ENCODE data around the gene ANP32B.
"Not testable (repeated sequence)": the region's sequence is repeated elsewhere in the genome, so short reads cannot be mapped to it uniquely, and the experiment has no call there.

ANP32B gene

GRCh38 chr9:97969014-97969413 is 14.1 kb upstream of the ANP32B start:
- Histone ChIP-seq H3K36me3 (ENCODE audit: insufficient read depth) (no peaks in the 10 kb centered on the region), H3K4me1 (ENCODE audit: low read depth, poor library complexity, severe bottlenecking) (no peaks in the 10 kb centered on the region), H4K20me1 (ENCODE audit: insufficient read depth) (no peaks in the 10 kb centered on the region), H3K79me2 (ENCODE audit: insufficient read depth, low read depth) (no peaks in the 10 kb centered on the region), H3K4me2 (no peak overlapping the region), H3K9ac (no peak overlapping the region), H3K27ac (no peak overlapping the region), H3K27me3 (ENCODE audit: insufficient read depth, low read depth) (no peaks in the 10 kb centered on the region), H2AFZ (ENCODE audit: low read depth) (no peak overlapping the region), H3K4me3 (IDR thresholded peaks at IDR 0.05; ENCODE audit: insufficient read depth, low read depth, low read length) (no peak overlapping the region)
- TF ChIP-seq, protein P1, sequence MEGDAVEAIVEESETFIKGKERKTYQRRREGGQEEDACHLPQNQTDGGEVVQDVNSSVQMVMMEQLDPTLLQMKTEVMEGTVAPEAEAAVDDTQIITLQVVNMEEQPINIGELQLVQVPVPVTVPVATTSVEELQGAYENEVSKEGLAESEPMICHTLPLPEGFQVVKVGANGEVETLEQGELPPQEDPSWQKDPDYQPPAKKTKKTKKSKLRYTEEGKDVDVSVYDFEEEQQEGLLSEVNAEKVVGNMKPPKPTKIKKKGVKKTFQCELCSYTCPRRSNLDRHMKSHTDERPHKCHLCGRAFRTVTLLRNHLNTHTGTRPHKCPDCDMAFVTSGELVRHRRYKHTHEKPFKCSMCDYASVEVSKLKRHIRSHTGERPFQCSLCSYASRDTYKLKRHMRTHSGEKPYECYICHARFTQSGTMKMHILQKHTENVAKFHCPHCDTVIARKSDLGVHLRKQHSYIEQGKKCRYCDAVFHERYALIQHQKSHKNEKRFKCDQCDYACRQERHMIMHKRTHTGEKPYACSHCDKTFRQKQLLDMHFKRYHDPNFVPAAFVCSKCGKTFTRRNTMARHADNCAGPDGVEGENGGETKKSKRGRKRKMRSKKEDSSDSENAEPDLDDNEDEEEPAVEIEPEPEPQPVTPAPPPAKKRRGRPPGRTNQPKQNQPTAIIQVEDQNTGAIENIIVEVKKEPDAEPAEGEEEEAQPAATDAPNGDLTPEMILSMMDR (conservative IDR thresholded peaks at IDR 0.05; ENCODE audit: low read depth, low read length): no peak

DNA sequence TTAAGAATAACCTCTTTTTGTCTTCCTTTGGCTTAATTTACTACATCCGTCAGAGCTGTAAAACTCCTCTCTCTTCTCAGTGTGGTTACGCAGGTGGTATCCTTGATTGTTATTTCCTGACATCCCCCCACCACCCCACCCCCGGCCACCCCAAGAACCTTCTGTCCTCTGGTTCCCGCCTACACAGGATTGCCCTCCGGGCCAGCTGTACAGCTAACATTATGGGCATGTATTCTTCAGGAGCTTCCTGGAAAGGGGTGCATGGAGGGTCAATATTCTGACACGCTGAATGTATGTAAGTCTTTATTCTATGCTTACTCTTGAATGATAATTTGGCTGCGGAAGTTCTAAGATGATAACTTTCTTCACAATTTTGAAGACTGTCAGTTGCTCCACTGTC is 13.0 kb upstream of the ANP32B start:
- Histone ChIP-seq H3K79me2 (ENCODE audit: insufficient read depth, low read depth) (no peaks in the 10 kb centered on the region), H3K27me3 (ENCODE audit: insufficient read depth, low read depth) (no peaks in the 10 kb centered on the region), H3K9ac (no peak overlapping the region), H4K20me1 (ENCODE audit: insufficient read depth) (no peaks in the 10 kb centered on the region), H2AFZ (ENCODE audit: low read depth) (no peak overlapping the region), H3K4me2 (no peak overlapping the region), H3K36me3 (ENCODE audit: insufficient read depth) (no peaks in the 10 kb centered on the region), H3K4me1 (ENCODE audit: low read depth, poor library complexity, severe bottlenecking) (no peaks in the 10 kb centered on the region), H3K4me3 (IDR thresholded peaks at IDR 0.05; ENCODE audit: insufficient read depth, low read depth, low read length) (no peak overlapping the region), H3K27ac (no peak overlapping the region)
- TF ChIP-seq, protein P1 (conservative IDR thresholded peaks at IDR 0.05; ENCODE audit: low read depth, low read length): no peak

- Histone ChIP-seq H3K27me3 (ENCODE audit: insufficient read depth, low read depth) (no peaks in the 10 kb centered on the region), H2AFZ (ENCODE audit: low read depth) (no peak overlapping the region), H3K9ac (no peak overlapping the region), H3K79me2 (ENCODE audit: insufficient read depth, low read depth) (no peaks in the 10 kb centered on the region), H3K4me2 (no peak overlapping the region), H3K27ac (no peak overlapping the region), H3K4me3 (IDR thresholded peaks at IDR 0.05; ENCODE audit: insufficient read depth, low read depth, low read length) (no peak overlapping the region), H3K4me1 (ENCODE audit: low read depth, poor library complexity, severe bottlenecking) (no peaks in the 10 kb centered on the region), H4K20me1 (ENCODE audit: insufficient read depth) (no peaks in the 10 kb centered on the region), H3K36me3 (ENCODE audit: insufficient read depth) (no peaks in the 10 kb centered on the region)
- TF ChIP-seq, protein P1 (conservative IDR thresholded peaks at IDR 0.05; ENCODE audit: low read depth, low read length): no peak
Observed at GRCh38 chr9:97972753-97973152, 10.4 kb upstream of the ANP32B start.

DNA sequence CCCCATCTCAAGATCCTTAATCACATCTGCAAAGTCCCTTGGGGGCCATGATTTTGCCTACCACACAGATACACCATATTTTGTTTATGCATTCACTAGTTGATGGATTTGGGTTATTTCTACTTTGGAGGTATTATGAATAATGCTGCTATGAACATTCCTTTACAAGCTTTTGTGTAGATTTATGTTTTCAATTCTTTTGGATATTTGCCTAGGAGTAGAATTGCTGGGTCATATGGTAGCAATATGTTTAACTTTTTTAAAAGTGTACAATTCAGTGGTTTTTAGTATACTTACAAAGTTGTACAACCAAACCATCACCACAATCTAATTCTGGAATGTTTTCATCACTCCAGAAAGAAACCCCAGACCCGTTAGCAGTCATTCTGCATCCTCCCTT is 7.8 kb upstream of the ANP32B start:
- H3K79me2 ChIP-seq (ENCODE audit: insufficient read depth, low read depth): no peaks in the 10 kb centered on the region
- H3K27me3 ChIP-seq (ENCODE audit: insufficient read depth, low read depth): no peaks in the 10 kb centered on the region
- H3K36me3 ChIP-seq (ENCODE audit: insufficient read depth): no peaks in the 10 kb centered on the region
- no peaks in the 10 kb centered on the region for H3K4me1 ChIP-seq (ENCODE audit: low read depth, poor library complexity, severe bottlenecking)
- no peaks in the 10 kb centered on the region for H4K20me1 ChIP-seq (ENCODE audit: insufficient read depth)
- H3K4me2 ChIP-seq: no peak overlapping the region
- H3K27ac ChIP-seq: no peak overlapping the region
- H3K9ac ChIP-seq: no peak overlapping the region
- H3K4me3 ChIP-seq (IDR thresholded peaks at IDR 0.05; ENCODE audit: insufficient read depth, low read depth, low read length): no peak overlapping the region
- H2AFZ ChIP-seq (ENCODE audit: low read depth): no peak overlapping the region
- TF ChIP-seq, protein P1 (conservative IDR thresholded peaks at IDR 0.05; ENCODE audit: low read depth, low read length): no peak

GRCh38 chr9:97976633-97977032 is 6.5 kb upstream of the ANP32B start:
- H3K4me1 ChIP-seq (ENCODE audit: low read depth, poor library complexity, severe bottlenecking); H3K4me2 ChIP-seq; H3K36me3 ChIP-seq (ENCODE audit: insufficient read depth); H3K27me3 ChIP-seq (ENCODE audit: insufficient read depth, low read depth); H4K20me1 ChIP-seq (ENCODE audit: insufficient read depth); H3K4me3 ChIP-seq (IDR thresholded peaks at IDR 0.05; ENCODE audit: insufficient read depth, low read depth, low read length); H2AFZ ChIP-seq (ENCODE audit: low read depth); H3K9ac ChIP-seq; H3K27ac ChIP-seq; H3K79me2 ChIP-seq (ENCODE audit: insufficient read depth, low read depth): not testable (repeated sequence)
